Activated CD4-positive, alpha-beta T cell treated with anti-CD3 and anti-CD28 coated beads for 24 hours (primary cell): Measurements from ENCODE around the gene ENAH.
"Not testable (repeated sequence)": the region's sequence is repeated elsewhere in the genome, so short reads cannot be mapped to it uniquely, and the experiment has no call there.

Experiments
- DNase-seq, 2 donors: peaks; one replicate each; pipeline ENCODE4 v3.0.0-alpha.2; 2020; ENCODE audit warnings: low read depth in 2 of 2

ENAH gene

DNA sequence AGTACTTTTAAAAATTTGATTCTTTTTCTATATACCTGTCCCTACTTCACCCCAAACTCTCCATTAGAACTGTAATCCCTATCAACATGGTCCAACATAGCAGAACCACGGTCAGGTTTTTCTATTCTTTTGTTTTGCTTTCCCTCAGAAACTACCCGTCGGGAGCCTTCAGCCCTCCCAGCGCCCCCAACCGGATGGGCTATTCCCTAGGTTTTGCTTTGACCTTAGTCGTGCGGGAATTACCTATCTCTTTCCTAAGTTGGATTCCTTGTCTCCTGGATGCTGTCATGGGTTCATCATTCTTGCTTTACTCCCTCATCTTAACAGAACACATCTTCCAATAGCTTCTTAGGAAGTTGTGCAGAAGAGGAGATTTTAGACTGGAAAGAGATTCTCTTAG is 127.5 kb downstream of the ENAH start:
- no peak for DNase-seq

DNA sequence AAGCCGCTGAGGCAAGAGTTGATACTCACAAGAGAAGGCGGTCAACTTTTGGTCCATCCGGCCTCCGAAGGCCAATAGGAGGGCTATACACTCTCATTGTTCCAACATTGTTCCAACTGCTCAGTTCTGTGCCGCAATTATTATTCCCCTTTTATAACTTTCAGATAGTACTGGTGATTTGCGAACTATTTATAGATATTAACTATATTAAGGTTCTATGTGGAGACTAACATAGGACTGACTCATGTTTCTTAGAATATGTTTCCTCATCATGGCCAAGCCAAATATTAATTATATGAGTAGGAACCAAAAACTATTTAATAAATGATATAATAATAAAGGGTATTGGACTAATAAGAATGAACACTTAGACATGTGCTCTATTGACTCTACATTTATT is 128.4 kb downstream of the ENAH start:
- DNase-seq = no peak

DNA sequence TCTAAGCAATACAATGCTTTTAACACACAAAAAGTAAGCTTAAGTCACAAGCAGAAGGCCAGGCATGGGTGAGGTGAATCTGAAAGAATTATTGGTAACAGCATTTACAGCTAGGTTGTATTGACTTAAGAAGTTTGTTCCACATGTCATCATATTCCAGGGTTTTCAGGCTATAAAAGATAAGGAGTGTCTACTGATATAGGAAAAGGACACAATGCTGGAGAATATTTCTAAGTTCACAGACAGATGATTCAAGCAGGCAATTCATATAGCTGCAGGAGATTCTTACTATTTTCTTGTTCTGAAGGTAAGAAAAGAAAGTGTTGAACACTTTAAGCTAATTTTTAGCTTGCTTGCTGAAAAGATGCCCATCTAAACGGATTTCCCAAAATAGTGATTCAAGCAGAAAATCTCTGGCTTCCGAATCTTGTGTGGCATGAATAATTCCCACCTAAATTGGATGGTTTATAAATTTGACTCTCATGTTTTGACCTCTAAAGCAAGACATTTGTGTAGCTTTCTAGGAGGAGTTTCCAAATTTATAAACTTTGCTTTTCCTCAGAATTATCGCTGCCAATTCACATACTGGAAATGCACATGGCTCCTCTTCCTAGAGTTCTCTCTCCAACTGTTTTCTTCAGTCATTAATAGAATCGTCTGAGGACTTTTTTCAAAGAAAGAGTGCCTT is 129.5 kb downstream of the ENAH start:
- no peak for DNase-seq

DNA sequence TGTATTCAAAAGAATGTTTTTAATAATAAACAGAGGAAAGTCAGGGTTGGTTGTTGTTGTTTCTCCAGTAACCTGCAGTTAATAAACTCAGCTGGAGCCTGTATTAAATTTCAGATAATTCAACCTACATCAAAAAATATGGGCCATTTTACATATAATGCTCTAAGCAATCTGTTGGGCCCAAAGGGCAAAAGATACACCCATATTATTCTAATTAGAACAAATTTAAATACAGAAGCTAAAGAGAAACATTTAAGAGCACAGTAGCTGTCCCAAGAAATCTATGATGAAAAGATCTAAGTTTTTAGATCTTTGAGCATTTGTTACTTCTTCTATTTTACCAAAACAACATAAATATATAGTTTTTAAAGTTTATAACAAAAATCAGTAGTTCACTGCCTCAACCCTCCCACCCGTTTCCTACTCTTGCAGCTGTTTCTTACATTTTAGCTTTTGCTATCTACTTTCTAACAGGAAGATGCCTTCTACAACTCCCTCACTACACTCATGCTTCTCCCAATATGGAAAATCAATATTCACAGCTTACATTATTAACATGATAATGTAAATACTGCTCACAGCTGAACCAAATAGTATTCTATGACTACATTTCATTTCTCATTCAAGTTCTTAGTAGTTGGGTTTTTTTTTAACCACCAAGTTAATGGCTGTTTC is 130.2 kb downstream of the ENAH start:
- no peak for DNase-seq

DNA sequence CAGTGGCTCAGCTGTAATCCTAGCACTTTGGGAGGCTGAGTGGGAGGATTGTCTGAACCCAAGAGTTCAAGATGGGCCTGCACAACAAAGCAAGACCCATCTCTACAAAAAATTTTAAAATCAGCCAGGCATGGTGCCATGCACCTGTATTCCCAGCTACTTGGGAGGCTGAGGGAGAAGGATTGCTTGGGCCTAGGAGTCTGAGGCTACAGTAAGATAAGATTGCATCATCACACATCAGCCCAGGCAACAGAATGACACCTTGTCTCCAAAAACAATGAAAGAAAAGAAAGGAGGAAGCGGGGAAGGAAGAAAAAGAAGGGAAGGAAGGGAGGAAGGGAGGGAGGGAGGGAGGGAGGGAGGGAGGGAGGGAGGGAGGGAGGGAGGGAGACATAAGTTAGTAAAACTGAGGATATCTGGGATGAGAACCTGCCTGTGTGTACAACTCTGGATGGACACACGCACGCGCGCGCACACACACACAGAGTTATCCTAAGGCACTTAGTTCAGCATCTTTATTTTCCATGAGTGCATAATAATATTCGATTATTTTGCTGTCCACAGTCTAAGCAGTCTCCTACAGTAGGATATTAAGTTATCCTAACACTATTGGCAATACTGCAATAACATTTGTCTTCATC is 132.2 kb downstream of the ENAH start:
- DNase-seq = no peak

DNA sequence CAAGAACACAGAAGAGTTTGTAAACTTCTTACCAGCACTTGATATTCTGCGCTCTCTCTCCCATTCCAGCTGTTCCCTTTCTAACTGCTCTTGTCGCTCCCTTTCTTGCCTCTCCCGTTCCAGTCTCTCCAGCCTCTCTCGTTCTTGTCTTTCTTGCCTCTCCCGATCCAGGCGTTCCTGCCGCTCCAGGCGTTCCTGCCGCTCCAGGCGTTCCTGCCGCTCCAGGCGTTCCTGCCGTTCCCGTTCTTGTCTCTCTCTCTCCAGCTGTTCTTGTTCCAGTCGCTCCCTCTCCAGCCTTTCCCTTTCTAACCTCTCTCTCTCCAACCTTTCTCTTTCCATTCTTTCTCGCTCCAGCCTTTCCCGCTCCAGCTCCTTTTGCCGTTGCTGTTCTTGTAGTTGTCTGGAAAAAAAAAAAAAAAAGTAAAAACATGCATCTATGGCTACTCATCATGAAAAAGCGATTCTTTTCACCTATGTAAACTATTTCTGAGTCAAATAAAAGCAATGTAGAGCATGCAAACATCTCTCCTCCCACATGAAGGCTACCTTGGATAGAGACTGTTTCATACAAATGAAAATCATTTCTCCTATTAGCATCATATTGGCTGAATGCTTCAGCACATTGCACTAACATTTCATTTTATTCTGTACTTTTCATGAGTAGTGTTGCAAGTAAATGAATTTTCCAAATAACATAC is 133.6 kb downstream of the ENAH start:
- no peak for DNase-seq

DNA sequence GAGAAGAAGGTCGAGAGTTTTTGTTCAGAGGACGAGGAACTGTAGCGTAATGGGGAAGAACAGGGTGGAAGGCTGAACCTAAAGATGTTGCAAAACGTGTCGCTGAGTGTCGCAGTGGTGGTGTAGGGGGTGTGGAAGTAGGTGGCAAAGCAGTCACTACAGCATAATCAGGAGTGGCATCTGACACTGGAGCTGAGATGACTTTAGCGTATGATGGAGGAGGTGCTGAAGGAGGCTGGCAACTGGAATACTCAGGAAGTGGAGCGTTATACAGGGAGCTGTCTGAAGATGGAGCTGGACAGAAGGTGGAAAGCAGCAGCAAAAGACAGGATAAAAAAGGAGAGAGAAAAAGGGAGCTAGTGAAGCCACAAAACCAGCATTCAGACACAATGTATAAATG is 135.2 kb downstream of the ENAH start:
- DNase-seq = no peak

DNA sequence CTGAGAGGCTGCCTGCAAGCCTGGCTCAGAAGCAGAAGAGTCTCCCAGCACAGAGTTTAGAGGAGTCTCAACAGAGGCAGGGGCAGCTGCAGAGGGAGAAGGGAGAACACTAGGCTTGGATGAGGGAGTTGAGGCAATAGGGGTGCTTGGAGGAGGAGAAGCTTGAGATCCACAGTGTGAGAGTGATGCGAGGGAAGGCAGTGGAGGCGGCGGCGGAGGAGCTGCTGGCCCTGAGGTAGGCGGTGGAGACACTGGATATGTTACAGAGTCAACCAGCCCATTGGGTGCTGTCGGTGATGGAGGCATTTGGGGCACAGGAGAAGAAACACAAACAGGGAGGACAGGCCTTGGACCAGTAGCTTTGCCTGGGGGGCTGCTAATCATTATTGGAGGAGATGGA is 135.7 kb downstream of the ENAH start:
- no peak for DNase-seq

DNA sequence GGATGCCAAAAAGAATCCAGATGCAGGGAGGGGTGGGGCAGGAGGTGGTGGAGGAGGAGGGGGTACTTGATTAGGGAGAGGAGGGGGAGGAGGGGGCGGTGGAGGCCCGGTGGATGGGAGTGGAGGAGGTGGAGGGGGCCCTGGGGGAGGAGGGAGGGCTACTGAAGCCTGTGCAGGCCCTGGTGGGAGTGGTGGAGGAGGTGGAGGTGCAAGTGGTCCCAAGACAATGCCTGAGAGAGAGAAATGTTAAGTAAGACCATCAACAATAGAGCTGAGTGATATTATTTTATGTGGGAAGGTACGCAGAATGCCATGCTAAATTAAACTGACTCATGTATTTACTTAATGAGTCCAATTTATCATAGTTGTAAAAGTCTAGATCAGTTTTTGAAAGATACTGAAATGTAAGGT is 138.2 kb downstream of the ENAH start:
- DNase-seq = no peak

DNA sequence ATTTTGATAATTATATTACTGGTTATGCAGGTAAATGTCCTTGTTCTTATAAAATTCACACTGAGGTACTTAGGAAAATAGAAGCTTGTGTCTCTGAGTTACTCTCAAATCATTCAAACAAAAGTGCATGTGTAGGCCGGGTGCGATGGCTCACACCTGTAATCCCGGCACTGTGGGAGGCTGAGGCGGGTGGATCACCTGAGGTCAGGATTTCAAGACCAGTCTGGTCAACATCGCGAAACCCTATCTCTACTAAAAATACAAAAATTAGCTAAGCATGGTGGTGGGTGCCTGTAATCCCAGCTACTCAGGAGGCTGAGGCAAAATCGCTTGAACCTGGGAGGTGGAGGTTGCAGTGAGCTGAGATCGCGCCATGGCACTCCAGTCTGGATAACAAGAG is 139.3 kb downstream of the ENAH start:
- DNase-seq = not testable (repeated sequence)

DNA sequence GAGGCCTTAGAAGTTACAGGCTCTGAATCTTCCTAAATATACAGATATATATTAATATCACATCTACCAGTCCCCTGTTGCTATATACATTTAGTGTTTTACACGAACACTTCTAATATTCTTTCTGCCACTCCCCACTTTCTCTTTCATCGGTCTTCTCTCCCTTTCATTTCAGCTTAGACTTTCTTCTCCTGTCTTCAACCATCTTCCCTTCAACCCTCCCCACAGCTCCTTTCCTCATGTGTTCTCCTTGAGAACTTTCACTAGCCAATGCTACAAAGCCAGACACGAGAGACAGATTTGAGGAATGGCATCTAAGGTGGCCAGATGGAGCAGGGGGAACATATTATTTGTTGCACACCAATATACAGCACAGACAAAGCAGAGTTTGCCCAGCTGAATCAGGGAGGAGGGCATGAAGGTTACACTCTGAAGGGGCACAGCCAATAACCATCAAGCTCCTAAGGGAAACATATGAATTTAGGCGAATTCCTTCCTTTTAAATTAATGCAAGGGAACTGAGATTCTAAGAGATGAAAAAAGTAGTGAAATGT is 141.0 kb downstream of the ENAH start:
- DNase-seq = no peak

DNA sequence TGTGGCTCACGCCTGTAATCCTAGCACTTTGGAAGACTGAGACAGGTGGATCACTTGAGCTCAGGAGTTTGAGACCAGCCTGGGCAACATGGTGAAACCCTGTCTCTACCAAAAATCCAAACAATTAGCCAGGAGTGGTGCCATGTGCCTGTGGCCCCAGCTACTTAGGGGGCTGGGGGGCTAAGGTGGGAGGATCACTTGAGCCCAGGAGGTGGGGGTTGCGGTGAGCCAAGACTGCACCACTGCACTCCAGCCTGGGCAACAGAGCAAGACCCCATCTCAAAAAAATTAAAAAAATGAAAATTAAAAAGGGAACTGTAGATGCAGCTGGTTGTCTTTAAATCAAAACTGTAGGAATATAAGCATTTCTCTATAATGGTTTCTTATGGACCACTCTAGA is 142.2 kb downstream of the ENAH start:
- DNase-seq = not testable (repeated sequence)

DNA sequence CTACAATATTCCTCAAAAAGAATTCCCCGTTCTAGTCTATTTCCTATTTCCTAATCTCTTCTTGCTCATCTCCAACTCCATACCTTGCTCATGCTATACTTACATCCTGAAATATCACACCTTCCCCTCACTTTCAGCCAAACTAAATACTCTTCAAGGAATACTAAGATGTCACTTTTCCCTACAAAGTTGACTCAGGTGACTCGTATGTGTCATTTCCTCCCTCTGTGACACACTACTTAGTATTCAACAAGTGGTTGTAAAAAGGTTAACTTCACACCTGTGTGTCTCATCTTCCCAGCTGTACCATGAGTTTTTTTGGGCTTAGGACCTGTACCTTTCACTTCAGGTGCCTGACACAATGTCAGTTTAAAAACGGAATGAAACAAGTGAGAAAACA is 143.2 kb downstream of the ENAH start:
- no peak for DNase-seq

DNA sequence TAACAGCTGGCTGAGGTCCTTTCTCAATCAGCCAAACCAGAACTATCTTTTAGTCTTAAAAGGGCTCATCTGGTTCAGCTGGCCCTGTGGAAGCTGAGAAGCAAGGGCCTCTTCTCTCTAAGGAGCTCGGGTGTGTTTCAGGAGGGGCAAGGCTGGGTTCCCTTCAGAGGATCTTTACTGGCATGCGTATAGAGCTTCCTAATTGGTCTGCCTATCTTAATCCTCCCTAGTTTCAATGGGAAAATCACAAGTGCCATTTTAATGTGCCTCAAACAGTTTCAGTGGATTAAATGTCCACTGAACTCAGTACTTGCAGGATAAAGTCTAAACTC is 143.6 kb downstream of the ENAH start:
- no peak for DNase-seq

DNA sequence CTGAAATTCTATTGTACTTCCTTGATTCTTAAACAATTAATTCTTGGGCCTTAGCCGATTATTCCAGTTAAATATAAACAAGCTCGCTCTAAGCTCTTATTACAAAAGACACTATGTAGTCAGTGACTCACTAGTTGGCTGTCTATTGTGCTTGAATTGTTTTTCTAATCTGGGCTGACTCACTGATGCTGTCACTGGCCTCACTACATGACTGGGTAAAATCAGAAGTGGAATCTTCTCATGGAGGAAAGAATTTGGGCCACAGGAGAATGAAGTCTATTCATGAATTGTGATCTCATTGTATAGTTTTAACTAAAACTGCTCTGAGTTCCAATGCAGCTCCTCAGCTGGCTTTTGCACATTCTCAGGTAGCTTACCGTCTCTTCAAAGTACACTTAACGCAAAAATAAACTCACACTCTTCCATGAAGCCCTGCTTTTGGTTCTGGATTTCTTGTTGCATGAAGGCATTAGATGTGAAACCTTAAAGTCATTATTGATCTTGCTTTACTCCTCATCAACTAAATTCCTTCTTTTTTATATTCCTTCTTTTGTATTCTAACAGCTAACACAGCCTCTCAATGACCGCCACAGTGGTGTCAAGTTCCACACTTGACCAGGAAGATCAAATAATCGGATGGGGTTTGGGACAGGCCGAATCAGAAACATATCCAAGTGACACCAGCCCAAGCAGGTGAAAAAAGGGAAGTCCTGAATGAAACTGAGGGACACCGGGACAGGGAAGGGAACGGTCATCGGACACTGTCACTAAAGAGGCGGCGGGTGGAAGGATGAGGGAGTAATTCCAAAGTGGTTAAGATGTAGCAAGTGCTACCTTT is 144.2 kb downstream of the ENAH start:
- DNase-seq = no peak

DNA sequence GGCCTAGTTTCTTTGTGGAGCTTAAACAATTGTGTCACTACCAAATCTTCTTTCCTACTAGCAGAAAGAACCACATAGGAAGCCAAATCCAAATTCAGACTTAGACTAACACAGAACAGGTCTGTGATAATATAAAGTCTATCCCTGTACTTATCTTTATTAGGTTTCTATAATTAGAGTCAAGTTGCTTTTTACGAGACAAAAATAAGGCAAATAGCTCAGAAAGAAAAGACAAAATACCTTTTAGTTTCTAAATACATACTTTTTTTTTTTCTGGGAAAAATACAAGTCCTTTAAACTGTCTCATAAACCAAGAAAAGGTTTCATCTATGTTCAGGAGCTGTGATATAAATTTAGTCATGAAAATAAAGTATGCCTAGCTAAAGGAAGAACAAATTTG is 146.2 kb downstream of the ENAH start:
- no peak for DNase-seq

DNA sequence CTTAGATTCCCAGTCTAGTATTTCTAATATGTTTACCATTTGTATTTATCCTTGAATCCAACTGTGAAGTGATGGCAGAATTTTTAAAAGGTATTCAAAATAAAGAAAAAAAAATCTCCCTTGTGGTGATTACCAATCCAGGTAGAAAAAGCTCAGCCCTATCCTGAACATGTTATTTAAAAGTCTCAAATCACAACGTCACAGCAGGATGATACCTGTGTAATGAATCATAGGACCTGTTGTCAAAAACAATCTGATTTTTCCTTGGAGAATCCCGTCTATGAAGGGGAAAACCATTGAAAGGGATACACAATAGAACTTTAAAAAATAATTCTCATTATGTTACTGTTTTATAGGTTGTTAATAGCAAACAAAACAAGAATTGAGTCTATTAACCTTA is 148.1 kb downstream of the ENAH start:
- DNase-seq = no peak

DNA sequence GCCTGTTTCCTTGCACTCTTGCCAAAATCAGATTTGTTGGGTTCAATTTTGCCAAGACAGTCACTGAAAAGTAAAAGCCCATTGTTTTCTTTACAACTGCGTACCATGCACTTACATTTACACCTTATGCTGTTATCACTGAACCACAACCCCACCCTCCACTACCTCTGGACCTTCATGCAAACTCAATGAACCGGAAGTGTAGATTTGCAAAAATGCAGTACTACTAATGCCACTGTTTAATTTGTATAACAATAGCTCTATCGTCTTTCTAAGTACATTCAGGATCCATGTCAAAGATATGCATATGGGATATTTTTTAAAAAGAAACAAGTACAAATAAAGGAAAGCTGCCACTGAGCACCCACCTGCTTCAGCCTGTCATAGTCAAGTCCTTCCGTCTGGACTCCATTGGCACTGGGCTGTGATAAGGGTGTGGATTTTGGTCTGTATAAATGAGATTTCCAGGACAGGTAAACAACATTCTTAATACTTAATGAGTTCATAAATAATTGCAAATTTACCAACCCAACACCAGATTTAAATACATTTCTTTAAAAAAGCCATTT is 152.2 kb downstream of the ENAH start:
- no peak for DNase-seq

DNA sequence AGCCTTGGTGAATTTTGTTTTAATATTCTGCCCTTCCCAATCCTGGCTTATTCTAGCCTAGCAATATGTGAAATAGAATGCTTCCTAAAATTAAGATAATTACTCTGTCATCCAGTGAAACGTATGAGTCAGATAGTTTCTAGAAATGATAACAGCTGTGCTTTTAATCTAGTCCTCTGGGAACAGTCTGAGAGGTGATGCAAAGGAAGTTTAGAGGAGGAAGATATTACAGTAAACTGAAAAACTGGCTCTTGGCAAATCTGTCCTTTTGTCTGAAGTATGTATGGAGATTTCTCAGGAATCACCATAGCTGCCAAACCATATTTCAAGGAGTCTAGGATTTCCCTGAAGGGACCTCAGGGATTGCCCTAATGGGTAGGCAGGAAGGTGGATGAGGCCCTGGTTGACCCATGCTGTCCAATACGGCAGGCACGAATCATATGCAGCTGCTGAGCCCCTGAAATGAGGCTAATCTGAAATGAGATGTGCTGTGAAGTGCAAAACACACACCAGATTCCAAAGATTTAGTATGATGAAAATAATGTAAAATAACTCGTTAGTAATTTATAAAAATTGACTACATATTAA is 154.3 kb downstream of the ENAH start:
- no peak for DNase-seq

DNA sequence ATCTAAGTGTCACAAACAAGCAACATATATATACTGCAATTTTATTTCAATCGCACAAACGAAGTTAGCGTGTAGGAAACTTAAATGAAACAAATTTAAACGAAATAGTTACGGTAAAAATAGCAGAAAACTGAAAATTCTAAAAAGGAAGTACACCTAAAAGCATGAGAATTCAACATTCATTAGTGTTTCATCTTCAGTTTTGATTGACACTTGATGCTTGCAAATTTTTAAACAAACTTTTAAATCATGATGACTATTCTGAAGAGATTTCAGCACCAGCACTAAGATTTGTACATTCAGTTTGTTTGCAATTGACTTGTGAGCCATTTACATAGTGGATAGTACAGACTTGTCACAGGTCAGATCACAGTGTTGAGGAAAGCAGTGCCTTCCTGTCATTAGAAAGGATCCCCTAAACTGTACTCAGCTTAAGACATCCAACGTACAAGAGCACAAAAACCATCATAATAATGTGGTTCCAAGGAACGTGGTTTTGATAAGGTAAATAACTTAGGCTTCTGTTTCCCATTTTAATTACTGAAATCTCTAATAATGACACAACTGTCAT is 158.0 kb downstream of the ENAH start:
- DNase-seq = no peak
